BLaER1 treated with 17β-estradiol and CSF1 and Interleukin-3, amounts not matched to agents 10 nM and 100 nM (cell line): Measurements from ENCODE around the gene CAPN3.

Source experiments
- H3K27ac ChIP-seq, 11 experiments: shearing (Covaris generic); formaldehyde crosslinking; 2 replicates each; pipeline ENCODE4 v1.8.1; 2022
- H3K27me3 ChIP-seq, 11 experiments: shearing (Covaris generic); formaldehyde crosslinking; 2 replicates each; pipeline ENCODE4 v1.8.1; 2022
- H3K36me3 ChIP-seq, 11 experiments: shearing (Covaris generic); formaldehyde crosslinking; 2 replicates each; pipeline ENCODE4 v1.8.1; 2022
- H3K4me1 ChIP-seq, 10 experiments: shearing (Covaris generic); formaldehyde crosslinking; 2 replicates each; pipeline ENCODE4 v1.8.1; 2022
- H3K4me2 ChIP-seq, 11 experiments: shearing (Covaris generic); formaldehyde crosslinking; 2 replicates each; pipeline ENCODE4 v1.8.1; 2022
- H3K4me3 ChIP-seq, 10 experiments: shearing (Covaris generic); formaldehyde crosslinking; 2 replicates each; pipeline ENCODE4 v1.8.1; 2022
- H3K9ac ChIP-seq, 11 experiments: shearing (Covaris generic); formaldehyde crosslinking; 2 replicates each; pipeline ENCODE4 v1.8.1; 2022
- H3K9me3 ChIP-seq, 11 experiments: shearing (Covaris generic); formaldehyde crosslinking; replicated peaks in 1 of 11; 2 replicates each; pipeline ENCODE4 v1.8.1; 2022
- H4K20me1 ChIP-seq, 11 experiments: shearing (Covaris generic); formaldehyde crosslinking; 2 replicates each; pipeline ENCODE4 v1.8.1; 2022
- Cebpa-rat ChIP-seq, 11 experiments: shearing (Covaris generic); IDR thresholded peaks; 2 replicates each; pipeline ENCODE4 v1.8.1; 2022

Gene CAPN3

DNA sequence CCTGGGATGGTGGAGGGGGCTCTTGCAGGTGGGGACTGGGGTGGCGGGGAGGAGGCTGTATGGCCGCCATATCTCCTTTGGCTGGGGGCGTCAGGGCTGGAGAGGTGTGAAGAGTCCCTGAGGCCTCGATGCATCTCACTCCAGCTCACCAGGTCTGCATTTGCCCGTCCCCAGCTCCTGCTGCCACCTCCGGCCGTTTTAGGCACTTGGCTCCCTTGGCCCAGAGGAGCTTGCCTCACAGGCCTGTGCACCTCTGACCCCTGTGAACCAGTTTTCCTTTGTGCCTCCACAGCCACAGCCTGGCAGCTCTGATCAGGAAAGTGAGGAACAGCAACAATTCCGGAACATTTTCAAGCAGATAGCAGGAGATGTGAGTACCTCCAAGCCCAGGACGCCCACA lies 49.7 kb downstream of the CAPN3 start:
- Histone ChIP-seq H3K4me1 (0 out of 20 replicates have a peak, but pooled peaks cover 0 to 12% (median 0%) of the 10 kb centered on the region in 10 experiments), H3K36me3 (peaks cover 27 to 50% (median 40%) of the 10 kb centered on the region in 11 experiments), H3K4me3 (no peak overlapping the region), H3K4me2 (no peak overlapping the region), H4K20me1 (peaks cover 0 to 15% (median 0%) of the 10 kb centered on the region in 11 experiments; a peak in 3 of 22 replicates), H3K9me3 (no peaks in the 10 kb centered on the region), H3K27me3 (no peaks in the 10 kb centered on the region), H3K9ac (no peak overlapping the region), H3K27ac (no peak overlapping the region)
- TF ChIP-seq Cebpa-rat (IDR thresholded peaks at IDR 0.05) = no peak

DNA sequence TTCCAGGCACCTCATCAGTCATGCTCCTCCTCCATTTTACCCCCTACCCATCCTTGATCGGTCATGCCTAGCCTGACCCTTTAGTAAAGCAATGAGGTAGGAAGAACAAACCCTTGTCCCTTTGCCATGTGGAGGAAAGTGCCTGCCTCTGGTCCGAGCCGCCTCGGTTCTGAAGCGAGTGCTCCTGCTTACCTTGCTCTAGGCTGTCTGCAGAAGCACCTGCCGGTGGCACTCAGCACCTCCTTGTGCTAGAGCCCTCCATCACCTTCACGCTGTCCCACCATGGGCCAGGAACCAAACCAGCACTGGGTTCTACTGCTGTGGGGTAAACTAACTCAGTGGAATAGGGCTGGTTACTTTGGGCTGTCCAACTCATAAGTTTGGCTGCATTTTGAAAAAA lies 52.6 kb downstream of the CAPN3 start:
- Histone ChIP-seq H3K9me3 (no peaks in the 10 kb centered on the region), H3K27me3 (no peaks in the 10 kb centered on the region), H3K4me2 (no peak overlapping the region), H3K9ac (no peak overlapping the region), H3K4me3 (no peak overlapping the region), H3K36me3 (peaks cover 56 to 72% (median 68%) of the 10 kb centered on the region in 11 experiments), H3K4me1 (0 out of 20 replicates have a peak, but pooled peaks cover 0 to 4% (median 0%) of the 10 kb centered on the region in 10 experiments), H3K27ac (no peak overlapping the region), H4K20me1 (peaks cover 0 to 23% (median 0%) of the 10 kb centered on the region in 11 experiments; a peak in 3 of 22 replicates)
- no peak for TF ChIP-seq Cebpa-rat (IDR thresholded peaks at IDR 0.05)

DNA sequence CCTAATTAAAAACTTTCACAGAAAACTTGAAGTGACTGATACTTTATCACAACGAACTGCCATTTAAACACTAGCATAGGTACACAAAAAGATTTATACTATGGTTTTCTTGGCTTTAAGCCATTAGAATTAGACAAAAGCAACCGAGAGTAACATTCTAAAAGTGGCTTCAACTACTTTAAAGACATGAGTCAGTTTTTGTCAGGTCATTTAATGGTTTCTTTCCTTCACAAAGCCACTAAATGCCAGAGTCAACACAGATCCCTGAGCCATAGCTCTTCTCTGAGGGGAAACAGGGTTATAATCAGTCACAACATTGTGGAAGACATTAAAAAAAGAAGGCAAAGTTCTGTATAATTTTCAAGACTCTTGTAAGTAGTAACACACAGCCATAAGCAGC lies 54.6 kb downstream of the CAPN3 start:
- Histone ChIP-seq H3K36me3 (peaks cover 75 to 92% (median 89%) of the 10 kb centered on the region in 11 experiments), H3K9ac (no peak overlapping the region), H3K4me1 (0 out of 20 replicates have a peak, but pooled peaks cover 0 to 4% (median 0%) of the 10 kb centered on the region in 10 experiments), H3K27ac (no peak overlapping the region), H3K27me3 (no peaks in the 10 kb centered on the region), H3K9me3 (no peaks in the 10 kb centered on the region), H4K20me1 (peaks cover 0 to 23% (median 0%) of the 10 kb centered on the region in 11 experiments; a peak in 3 of 22 replicates), H3K4me2 (no peak overlapping the region), H3K4me3 (no peak overlapping the region)
- no peak for TF ChIP-seq Cebpa-rat (IDR thresholded peaks at IDR 0.05)

DNA sequence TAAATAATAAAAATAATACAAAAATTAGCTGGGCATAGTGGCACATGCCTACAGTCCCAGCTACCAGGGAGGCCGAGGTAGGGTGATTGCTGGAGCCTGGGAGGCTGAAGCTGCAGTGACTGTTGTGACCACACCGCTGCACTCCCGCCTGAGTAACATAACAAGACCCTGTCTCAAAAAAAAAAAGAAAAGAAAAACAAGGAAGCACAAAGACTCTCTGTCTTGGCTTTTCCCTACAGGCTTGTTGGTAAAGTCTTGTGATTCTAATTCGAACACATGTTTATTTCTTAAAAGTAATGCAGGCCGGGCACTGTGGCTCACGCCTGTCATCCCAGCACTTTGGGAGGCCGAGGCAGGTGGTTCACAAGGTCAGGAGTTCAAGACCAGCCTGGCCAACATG lies 60.1 kb downstream of the CAPN3 start:
- H4K20me1 ChIP-seq = peaks cover 0 to 14% (median 0%) of the 10 kb centered on the region in 11 experiments; a peak in 1 of 22 replicates
- no peak overlapping the region for H3K4me3 ChIP-seq
- no peak overlapping the region for H3K27ac ChIP-seq
- H3K9ac ChIP-seq = no peak overlapping the region
- no peak overlapping the region for H3K4me2 ChIP-seq
- H3K9me3 ChIP-seq = no peaks in the 10 kb centered on the region
- H3K4me1 ChIP-seq = no peaks in the 10 kb centered on the region
- peaks cover 99 to 100% (median 100%) of the 10 kb centered on the region in 11 experiments for H3K36me3 ChIP-seq
- no peaks in the 10 kb centered on the region for H3K27me3 ChIP-seq
- no peak for TF ChIP-seq Cebpa-rat (IDR thresholded peaks at IDR 0.05)

DNA sequence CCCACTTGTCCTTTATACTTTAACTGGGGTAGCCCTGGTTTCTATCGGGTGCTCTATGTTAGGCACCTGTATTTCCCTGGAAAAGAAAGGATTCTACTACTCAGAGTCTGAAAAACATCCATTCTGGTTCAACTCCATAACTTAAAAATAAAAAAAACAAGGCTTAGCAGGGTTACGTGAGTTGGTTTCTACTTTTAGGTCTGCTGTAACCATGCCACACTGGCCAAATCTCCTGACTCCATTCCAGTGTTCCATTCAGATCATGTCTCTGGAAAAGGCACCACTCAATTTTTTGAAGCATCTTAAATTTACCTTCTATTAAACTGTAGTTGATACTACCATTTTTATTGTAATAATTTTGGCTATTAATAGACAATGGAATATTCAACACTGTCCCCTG lies 62.1 kb downstream of the CAPN3 start:
- no peak overlapping the region for H3K4me3 ChIP-seq
- H3K27ac ChIP-seq = no peak overlapping the region
- H3K27me3 ChIP-seq = no peaks in the 10 kb centered on the region
- no peaks in the 10 kb centered on the region for H3K9me3 ChIP-seq
- H3K36me3 ChIP-seq = peaks cover 99 to 100% (median 100%) of the 10 kb centered on the region in 11 experiments
- H4K20me1 ChIP-seq = peaks cover 0 to 7% (median 0%) of the 10 kb centered on the region in 11 experiments; a peak in 2 of 22 replicates
- no peaks in the 10 kb centered on the region for H3K4me1 ChIP-seq
- H3K4me2 ChIP-seq = no peak overlapping the region
- H3K9ac ChIP-seq = no peak overlapping the region
- TF ChIP-seq Cebpa-rat (IDR thresholded peaks at IDR 0.05) = no peak

DNA sequence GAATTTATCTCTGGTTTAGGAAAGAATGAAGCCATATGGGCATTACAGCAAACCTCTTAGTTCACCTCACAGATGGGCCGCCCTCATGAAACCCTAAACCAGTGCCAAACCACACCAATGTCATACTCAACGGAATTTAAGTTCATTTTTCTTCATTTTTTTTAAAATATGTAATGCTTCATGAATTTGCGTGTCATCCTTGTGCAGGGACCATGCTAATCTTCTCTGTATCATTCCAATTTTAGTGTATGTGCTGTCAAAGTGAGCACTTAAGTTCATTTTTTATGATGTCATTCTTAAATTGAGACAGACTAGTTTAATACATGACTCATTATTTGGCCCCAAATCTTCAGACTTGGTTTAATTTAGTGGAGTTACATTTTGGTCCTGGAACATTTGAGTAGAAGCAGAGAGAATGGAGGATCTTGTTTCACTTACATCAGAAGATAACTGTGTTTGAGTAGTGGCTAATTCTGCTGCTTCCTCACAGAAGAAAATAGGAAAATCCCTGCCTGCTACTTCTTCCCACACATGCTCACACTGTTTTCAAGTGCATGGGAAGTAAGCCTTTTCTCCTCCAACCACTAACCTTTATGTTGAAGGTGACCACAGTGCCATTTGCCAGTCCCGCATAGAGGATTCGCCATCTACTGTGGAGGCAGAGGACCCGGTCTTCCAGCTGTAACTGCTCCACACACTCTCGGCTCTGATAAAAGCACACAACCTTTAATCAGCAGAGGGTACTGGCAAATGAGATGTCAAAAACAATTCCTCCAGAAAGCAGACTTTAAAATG lies 68.3 kb downstream of the CAPN3 start:
- H3K4me1 ChIP-seq = no peaks in the 10 kb centered on the region
- no peak overlapping the region for H3K27ac ChIP-seq
- no peak overlapping the region for H3K4me3 ChIP-seq
- peaks cover 0 to 11% (median 0%) of the 10 kb centered on the region in 11 experiments; a peak in 2 of 22 replicates for H4K20me1 ChIP-seq
- H3K9ac ChIP-seq = no peak overlapping the region
- TF ChIP-seq Cebpa-rat (IDR thresholded peaks at IDR 0.05) = no peak
- no peaks in the 10 kb centered on the region for H3K9me3 ChIP-seq
- peaks cover 99 to 100% (median 100%) of the 10 kb centered on the region in 11 experiments for H3K36me3 ChIP-seq
- H3K27me3 ChIP-seq = no peaks in the 10 kb centered on the region
- H3K4me2 ChIP-seq = no peak overlapping the region

DNA sequence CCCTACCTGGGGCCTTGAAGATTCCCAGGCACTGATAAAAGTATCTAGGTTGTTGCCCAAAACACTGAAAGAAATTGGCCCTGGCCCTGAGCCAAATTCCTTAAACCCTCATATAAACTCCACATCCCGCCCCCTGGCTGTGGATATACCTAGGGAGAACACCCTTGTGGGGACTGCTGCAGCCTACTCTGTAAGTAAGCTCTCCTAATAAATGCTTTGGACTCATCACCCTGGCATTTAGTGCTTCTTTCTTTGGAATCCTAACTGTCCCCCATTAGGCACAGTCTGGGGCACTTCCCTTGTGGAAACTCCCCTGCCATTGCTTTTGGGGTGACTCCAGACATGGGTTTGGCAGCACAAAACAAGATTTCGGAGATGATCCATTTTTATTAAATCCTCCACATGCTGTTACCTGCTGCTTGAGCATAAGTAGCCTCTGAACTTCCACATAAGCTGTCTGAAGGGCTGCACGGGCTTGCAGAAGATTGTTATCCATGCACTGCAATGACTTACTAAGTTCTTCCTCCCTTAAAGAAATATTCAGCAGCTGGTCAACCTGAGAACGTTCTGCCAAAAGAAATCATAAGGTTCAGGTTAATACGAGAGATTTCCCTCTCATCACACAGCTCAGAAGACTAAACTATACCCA lies 85.2 kb downstream of the CAPN3 start:
- Histone ChIP-seq H3K4me1 (no peaks in the 10 kb centered on the region), H3K9ac (no peak overlapping the region), H4K20me1 (peaks cover 0 to 79% (median 15%) of the 10 kb centered on the region in 11 experiments; a peak in 14 of 22 replicates), H3K36me3 (peaks cover 89 to 98% (median 92%) of the 10 kb centered on the region in 11 experiments), H3K4me2 (no peak overlapping the region), H3K4me3 (no peak overlapping the region), H3K27ac (no peak overlapping the region), H3K9me3 (no peaks in the 10 kb centered on the region), H3K27me3 (no peaks in the 10 kb centered on the region)
- TF ChIP-seq Cebpa-rat (IDR thresholded peaks at IDR 0.05) = no peak

DNA sequence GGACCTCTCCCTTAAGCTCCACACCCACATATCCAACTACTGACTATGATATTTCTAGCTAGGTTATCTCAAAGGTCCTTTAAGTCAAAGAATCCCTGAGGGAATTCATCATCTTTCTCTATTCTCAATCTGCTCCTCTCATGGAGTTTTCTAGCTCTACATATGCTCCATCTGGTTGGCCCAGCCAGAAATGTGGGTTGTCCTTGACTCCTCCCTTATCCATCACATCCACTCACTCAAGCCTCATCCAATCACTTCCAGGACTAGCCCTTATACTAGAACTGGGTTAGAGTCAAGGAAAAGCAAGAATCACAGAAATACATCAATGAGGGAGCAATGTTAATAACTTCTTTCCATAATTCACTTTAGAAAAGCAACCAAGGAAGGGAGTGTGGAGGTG lies 86.2 kb downstream of the CAPN3 start:
- no peaks in the 10 kb centered on the region for H3K4me1 ChIP-seq
- peaks cover 95 to 99% (median 96%) of the 10 kb centered on the region in 11 experiments for H3K36me3 ChIP-seq

DNA sequence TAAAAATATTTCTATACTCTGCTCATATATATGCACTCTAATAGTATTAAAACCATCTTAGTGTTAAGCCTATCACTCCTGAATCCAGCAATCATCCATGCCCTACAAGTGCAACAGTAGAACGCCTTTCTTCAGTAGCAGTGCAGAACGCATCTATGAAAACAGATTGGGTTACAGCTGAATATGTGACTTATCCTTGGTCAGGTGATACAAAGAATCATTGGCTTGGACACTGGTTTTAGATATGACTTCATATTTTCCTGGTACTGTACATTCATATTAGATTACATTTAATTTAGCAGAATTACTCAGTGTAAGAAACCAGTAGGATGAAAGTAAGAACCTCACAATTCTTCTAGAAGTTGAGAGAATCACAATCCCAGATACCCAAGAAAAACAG lies 88.3 kb downstream of the CAPN3 start:
- Histone ChIP-seq H3K9ac (no peak overlapping the region), H3K4me1 (no peaks in the 10 kb centered on the region), H3K36me3 (peaks cover 97 to 100% (median 100%) of the 10 kb centered on the region in 11 experiments), H3K9me3 (no peaks in the 10 kb centered on the region), H4K20me1 (peaks cover 0 to 86% (median 16%) of the 10 kb centered on the region in 11 experiments; a peak in 14 of 22 replicates), H3K27me3 (no peaks in the 10 kb centered on the region), H3K4me2 (no peak overlapping the region), H3K27ac (no peak overlapping the region), H3K4me3 (no peak overlapping the region)
- no peak for TF ChIP-seq Cebpa-rat (IDR thresholded peaks at IDR 0.05)

More for the DNA sequence above, 86.2 kb downstream of the CAPN3 start:
- H4K20me1 ChIP-seq = peaks cover 0 to 87% (median 16%) of the 10 kb centered on the region in 11 experiments; a peak in 14 of 22 replicates
- no peak overlapping the region for H3K4me3 ChIP-seq
- no peak overlapping the region for H3K27ac ChIP-seq
- H3K4me2 ChIP-seq = no peak overlapping the region
- H3K27me3 ChIP-seq = no peaks in the 10 kb centered on the region
- H3K9ac ChIP-seq = no peak overlapping the region
- no peaks in the 10 kb centered on the region for H3K9me3 ChIP-seq
- no peak for TF ChIP-seq Cebpa-rat (IDR thresholded peaks at IDR 0.05)
